NCI-H748 (cell line): ENCODE measurements around the gene ALDH16A1.

ENCODE experiments used
- DNase-seq: peaks from one replicate; lab custom pipeline; 2025; ENCODE audit not compliant: unreplicated experiment; lab: John Stamatoyannopoulos, UW

The ALDH16A1 gene

GRCh38 chr19:49423071-49423984 lies 29.7 kb upstream of the ALDH16A1 start, which contains the start of gene PTH2:
TSS of gene PTH2 (minus strand) at chr19:49423441. CDS start at chr19:49423339, 102 bp downstream.
- DNase-seq = no peak

GRCh38 chr19:49423985-49424303 lies 29.1 kb upstream of the ALDH16A1 start:
- no peak for DNase-seq

GRCh38 chr19:49425178-49425577 lies 27.8 kb upstream of the ALDH16A1 start, which contains the start of gene GFY:
TSS of gene GFY (plus strand) at chr19:49425388. CDS start at chr19:49426431, 1,043 bp downstream.
- DNase-seq = no peak

- peak; percentile 43 for DNase-seq
Observed at GRCh38 chr19:49425922-49426592, 27.0 kb upstream of the ALDH16A1 start.

- no peak for DNase-seq
Observed at GRCh38 chr19:49427339-49427738, 25.7 kb upstream of the ALDH16A1 start.

GRCh38 chr19:49427855-49428546 lies 25.0 kb upstream of the ALDH16A1 start:
- peak; percentile 68 for DNase-seq

GRCh38 chr19:49428547-49429451 lies 24.2 kb upstream of the ALDH16A1 start:
- no peak for DNase-seq

- DNase-seq = no peak
Observed at GRCh38 chr19:49430172-49430677, 22.8 kb upstream of the ALDH16A1 start.

GRCh38 chr19:49430678-49431329 lies 22.2 kb upstream of the ALDH16A1 start:
- DNase-seq = peak; percentile 49

GRCh38 chr19:49431330-49431749 lies 21.7 kb upstream of the ALDH16A1 start:
- no peak for DNase-seq

GRCh38 chr19:49432141-49433073 lies 20.6 kb upstream of the ALDH16A1 start:
- no peak for DNase-seq

GRCh38 chr19:49433240-49433901 lies 19.7 kb upstream of the ALDH16A1 start:
- no peak for DNase-seq

- DNase-seq = peak; percentile 17
Observed at GRCh38 chr19:49434907-49435583, 18.0 kb upstream of the ALDH16A1 start.

GRCh38 chr19:49435670-49436069 lies 17.4 kb upstream of the ALDH16A1 start:
- no peak for DNase-seq

- peak; percentile 71 for DNase-seq
Observed at GRCh38 chr19:49436381-49437017, 16.5 kb upstream of the ALDH16A1 start.

GRCh38 chr19:49437231-49437630 lies 15.8 kb upstream of the ALDH16A1 start:
- DNase-seq = no peak

- no peak for DNase-seq
Observed at GRCh38 chr19:49438261-49438660, 14.8 kb upstream of the ALDH16A1 start.
